H9 (cell line): Measurements from ENCODE around the gene ALLC. TPM values are rescaled to one million over a fixed set of nuclear protein-coding genes. Genes with fewer than 3 reads are reported as not detected.
A peak's percentile ranks its signal among the peaks of the same experiment; 100 is the strongest.

Experiments used
- DNase-seq: peaks from one replicate; pipeline ENCODE4 v3.0.0-alpha.2; 2017
- H2AFZ ChIP-seq: one replicate; pipeline ENCODE4 v1.6.1; 2013; ENCODE audit warnings: mild to moderate bottlenecking, low read length, control low read depth, moderate library complexity
- H2AK5ac ChIP-seq: 2 replicates; pipeline ENCODE4 v1.6.1; 2013; ENCODE audit warnings: low read length, control low read depth, mixed read lengths; ENCODE audit not compliant: insufficient read length
- H2BK120ac ChIP-seq: one replicate; pipeline ENCODE4 v1.6.1; 2013; ENCODE audit warnings: low read depth, mild to moderate bottlenecking, low read length, control low read depth, inconsistent platforms; ENCODE audit not compliant: poor library complexity, severe bottlenecking
- H2BK12ac ChIP-seq: 2 replicates; pipeline ENCODE4 v1.6.1; 2013; ENCODE audit warnings: low read length, control low read depth, mixed read lengths, low read depth; ENCODE audit not compliant: insufficient read length
- H2BK15ac ChIP-seq: 2 replicates; pipeline ENCODE4 v1.6.1; 2013; ENCODE audit warnings: low read depth, low read length, control low read depth
- H2BK20ac ChIP-seq: one replicate; pipeline ENCODE4 v1.6.1; 2013; ENCODE audit warnings: low read depth, mild to moderate bottlenecking, low read length, control low read depth, inconsistent platforms; ENCODE audit not compliant: poor library complexity, severe bottlenecking
- H2BK5ac ChIP-seq: 2 replicates; pipeline ENCODE4 v1.6.1; 2013; ENCODE audit warnings: low read length, control low read depth, mixed read lengths; ENCODE audit not compliant: insufficient read length
- H3K14ac ChIP-seq: 2 replicates; pipeline ENCODE4 v1.6.1; 2013; ENCODE audit warnings: low read length, control low read depth; ENCODE audit not compliant: insufficient read depth
- H3K18ac ChIP-seq: 2 replicates; pipeline ENCODE4 v1.6.1; 2013; ENCODE audit warnings: low read depth, mild to moderate bottlenecking, mixed read lengths, low read length, control low read depth; ENCODE audit not compliant: insufficient read length
- H3K23ac ChIP-seq: 2 replicates; pipeline ENCODE4 v1.6.1; 2013; ENCODE audit warnings: low read length, control low read depth, mixed read lengths, low read depth; ENCODE audit not compliant: insufficient read length
- H3K23me2 ChIP-seq: 2 replicates; pipeline ENCODE4 v1.6.1; 2013; ENCODE audit warnings: low read depth, mild to moderate bottlenecking, mixed read lengths, low read length, control low read depth; ENCODE audit not compliant: insufficient read length, poor library complexity, severe bottlenecking
- H3K27ac ChIP-seq: 2 replicates; pipeline ENCODE4 v1.5.1; 2013; ENCODE audit warnings: low read length, control low read depth, mixed read lengths, low read depth; ENCODE audit not compliant: insufficient read length
- H3K27me3 ChIP-seq: 2 replicates; pipeline ENCODE4 v1.6.1; 2013; ENCODE audit warnings: low read length, control low read depth, inconsistent platforms; ENCODE audit not compliant: insufficient read depth
- H3K4ac ChIP-seq: 2 replicates; pipeline ENCODE4 v1.6.1; 2013; ENCODE audit warnings: low read depth, mild to moderate bottlenecking, control low read depth, inconsistent platforms, low read length, moderate library complexity
- H3K4me1 ChIP-seq: 2 replicates; pipeline ENCODE4 v1.6.1; 2013; ENCODE audit warnings: low read length, control low read depth, inconsistent platforms; ENCODE audit not compliant: insufficient read depth
- H3K4me2 ChIP-seq: 2 replicates; pipeline ENCODE4 v1.6.1; 2013; ENCODE audit warnings: low read length, control low read depth, mixed read lengths; ENCODE audit not compliant: insufficient read length, insufficient read depth
- H3K56ac ChIP-seq: 2 replicates; pipeline ENCODE4 v1.6.1; 2013; ENCODE audit warnings: low read depth, mild to moderate bottlenecking, mixed read lengths, low read length, control low read depth; ENCODE audit not compliant: insufficient read length
- H3K79me1 ChIP-seq: 2 replicates; pipeline ENCODE4 v1.6.1; 2013; ENCODE audit warnings: low read depth, mild to moderate bottlenecking, moderate library complexity, low read length, control low read depth, inconsistent platforms; ENCODE audit not compliant: insufficient read depth, poor library complexity, severe bottlenecking
- H3K79me2 ChIP-seq: 2 replicates; pipeline ENCODE4 v1.6.1; 2013; ENCODE audit warnings: low read length, control low read depth, inconsistent platforms; ENCODE audit not compliant: insufficient read depth
- H3K9ac ChIP-seq: 2 replicates; pipeline ENCODE4 v1.6.1; 2013; ENCODE audit warnings: low read length, control low read depth, mixed read lengths; ENCODE audit not compliant: insufficient read length; ENCODE audit errors: extremely low read depth
- H3K9me3 ChIP-seq: one replicate; pipeline ENCODE4 v1.6.1; 2013; ENCODE audit warnings: low read depth, low read length, inconsistent platforms; ENCODE audit not compliant: control insufficient read depth
- H3T11ph ChIP-seq: one replicate; pipeline ENCODE4 v1.6.1; 2013; ENCODE audit warnings: mild to moderate bottlenecking, low read length, control low read depth, inconsistent platforms
- H4K20me1 ChIP-seq: one replicate; pipeline ENCODE4 v1.6.1; 2013; ENCODE audit not compliant: control insufficient read depth, insufficient read length, insufficient read depth
- H4K5ac ChIP-seq: 2 replicates; pipeline ENCODE4 v1.6.1; 2013; ENCODE audit warnings: low read depth, mild to moderate bottlenecking, mixed read lengths, low read length, control low read depth; ENCODE audit not compliant: insufficient read length
- H4K8ac ChIP-seq: replicated peaks from 2 replicates; pipeline ENCODE4 v1.6.1; 2013; ENCODE audit warnings: low read length, control low read depth, mixed read lengths, low read depth; ENCODE audit not compliant: insufficient read length
- H4K91ac ChIP-seq: 2 replicates; pipeline ENCODE4 v1.6.1; 2013; ENCODE audit warnings: low read depth, mild to moderate bottlenecking, moderate library complexity, mixed read lengths, low read length, control low read depth; ENCODE audit not compliant: insufficient read length
- H3K27ac Mint-ChIP-seq, 3 experiments: 2 replicates in 2 of 3; 3 replicates in 1 of 3; pipeline ENCODE4 v1.8.0; 2020 to 2021; ENCODE audit warnings: mixed read lengths in 3 of 3, mild to moderate bottlenecking in 1 of 3, moderate library complexity in 1 of 3
- H3K27me3 Mint-ChIP-seq: 2 replicates; pipeline ENCODE4 v1.8.0; 2021; ENCODE audit warnings: low read depth, mild to moderate bottlenecking, moderate library complexity, mixed read lengths
- H3K36me3 Mint-ChIP-seq, 3 experiments: 2 replicates in 2 of 3; 3 replicates in 1 of 3; pipeline ENCODE4 v1.8.0; 2020 to 2021; ENCODE audit warnings: low read depth in 3 of 3, mixed read lengths in 3 of 3; ENCODE audit not compliant: insufficient read depth in 1 of 3
- H3K4me1 Mint-ChIP-seq, 2 experiments: 2 replicates each; pipeline ENCODE4 v1.8.0; 2020; ENCODE audit warnings: mixed read lengths in 2 of 2
- H3K4me3 Mint-ChIP-seq, 2 experiments: 2 replicates in 1 of 2; 3 replicates in 1 of 2; pipeline ENCODE4 v1.8.0; 2020 to 2021; ENCODE audit warnings: mild to moderate bottlenecking in 2 of 2, mixed read lengths in 2 of 2, moderate library complexity in 1 of 2
- H3K9me3 Mint-ChIP-seq, 2 experiments: 2 replicates in 1 of 2; 3 replicates in 1 of 2; pipeline ENCODE4 v1.8.0; 2020; ENCODE audit warnings: mild to moderate bottlenecking in 2 of 2, mixed read lengths in 2 of 2, moderate library complexity in 1 of 2
- WGBS: extraction: QIAGEN DNeasy Blood & Tissue Kit; methylation state at CpG from one replicate; pipeline ENCODE4 v1.1.7; 2013; ENCODE audit warnings: missing lambda C conversion rate, low lambda C conversion rate, mixed read lengths; ENCODE audit not compliant: insufficient read length; ENCODE audit errors: extremely low coverage; 5-methylcytosine and 5-hydroxymethylcytosine counted together
- total RNA-seq: library from RNA; stranded (reverse); gene quantifications from 2 replicates; pipeline ENCODE4 v1.2.1, GENCODE V29; 2021
- TF ChIP-seq, protein P1 (sequence below): fragments of 200-600 bp; sonication (generic); conservative IDR thresholded peaks from 3 replicates; pipeline ENCODE4 v1.8.0; 2021; ENCODE audit warnings: antibody characterized with exemption, mild to moderate bottlenecking

The ALLC gene
- total RNA-seq, 1 experiment from 2014 or later: not detected

GRCh38 chr2:3664925-3665324 is 6.9 kb downstream of the ALLC start:
- Histone ChIP-seq H4K20me1 (peaks cover 2% of the 10 kb centered on the region), H3K9me3 (no peaks in the 10 kb centered on the region), H2BK15ac (no peak overlapping the region), H3K79me2 (no peaks in the 10 kb centered on the region), H3K23me2 (no peaks in the 10 kb centered on the region), H2BK5ac (no peak overlapping the region), H4K91ac (no peak overlapping the region), H3K4me2 (no peak overlapping the region), H3K27me3 (no peaks in the 10 kb centered on the region), H2AFZ (no peak overlapping the region), H3K79me1 (no peaks in the 10 kb centered on the region), H2BK120ac (no peak overlapping the region), H3K14ac (no peak overlapping the region), H2BK20ac (no peak overlapping the region), H2AK5ac (no peak overlapping the region), H3T11ph (no peak overlapping the region), H2BK12ac (no peak overlapping the region), H3K56ac (no peak overlapping the region), H3K9ac (no peak overlapping the region), H3K23ac (no peak overlapping the region), H3K18ac (no peak overlapping the region), H3K4ac (no peak overlapping the region), H4K8ac (no peak overlapping the region), H3K4me1 (no peaks in the 10 kb centered on the region), H4K5ac (no peak overlapping the region), H3K27ac (no peak overlapping the region)
- no peaks in the 10 kb centered on the region; a peak in 2 of 5 replicates for H3K9me3 Mint-ChIP-seq
- H3K27me3 Mint-ChIP-seq: no peaks in the 10 kb centered on the region; the same call in none of the 2 replicates
- peak; percentile 25 for DNase-seq
- H3K27ac Mint-ChIP-seq: no peak overlapping the region
- H3K4me3 Mint-ChIP-seq: no peak overlapping the region
- WGBS: no CpG with 5 or more reads among the region's 8 CpGs
- peaks cover 5 to 9% of the 10 kb centered on the region in 2 experiments; a peak in 3 of 4 replicates for H3K4me1 Mint-ChIP-seq
- TF ChIP-seq, protein P1, sequence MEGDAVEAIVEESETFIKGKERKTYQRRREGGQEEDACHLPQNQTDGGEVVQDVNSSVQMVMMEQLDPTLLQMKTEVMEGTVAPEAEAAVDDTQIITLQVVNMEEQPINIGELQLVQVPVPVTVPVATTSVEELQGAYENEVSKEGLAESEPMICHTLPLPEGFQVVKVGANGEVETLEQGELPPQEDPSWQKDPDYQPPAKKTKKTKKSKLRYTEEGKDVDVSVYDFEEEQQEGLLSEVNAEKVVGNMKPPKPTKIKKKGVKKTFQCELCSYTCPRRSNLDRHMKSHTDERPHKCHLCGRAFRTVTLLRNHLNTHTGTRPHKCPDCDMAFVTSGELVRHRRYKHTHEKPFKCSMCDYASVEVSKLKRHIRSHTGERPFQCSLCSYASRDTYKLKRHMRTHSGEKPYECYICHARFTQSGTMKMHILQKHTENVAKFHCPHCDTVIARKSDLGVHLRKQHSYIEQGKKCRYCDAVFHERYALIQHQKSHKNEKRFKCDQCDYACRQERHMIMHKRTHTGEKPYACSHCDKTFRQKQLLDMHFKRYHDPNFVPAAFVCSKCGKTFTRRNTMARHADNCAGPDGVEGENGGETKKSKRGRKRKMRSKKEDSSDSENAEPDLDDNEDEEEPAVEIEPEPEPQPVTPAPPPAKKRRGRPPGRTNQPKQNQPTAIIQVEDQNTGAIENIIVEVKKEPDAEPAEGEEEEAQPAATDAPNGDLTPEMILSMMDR: no peak
- no peaks in the 10 kb centered on the region for H3K36me3 Mint-ChIP-seq
